NCI-H345 (cell line): ENCODE results near the gene DECR2.
"Not testable (repeated sequence)": the region's sequence is repeated elsewhere in the genome, so short reads cannot be mapped to it uniquely, and the experiment has no call there.

Experiments used
- DNase-seq: peaks from one replicate; lab custom pipeline; 2025; lab: John Stamatoyannopoulos, UW

The DECR2 gene

DNA sequence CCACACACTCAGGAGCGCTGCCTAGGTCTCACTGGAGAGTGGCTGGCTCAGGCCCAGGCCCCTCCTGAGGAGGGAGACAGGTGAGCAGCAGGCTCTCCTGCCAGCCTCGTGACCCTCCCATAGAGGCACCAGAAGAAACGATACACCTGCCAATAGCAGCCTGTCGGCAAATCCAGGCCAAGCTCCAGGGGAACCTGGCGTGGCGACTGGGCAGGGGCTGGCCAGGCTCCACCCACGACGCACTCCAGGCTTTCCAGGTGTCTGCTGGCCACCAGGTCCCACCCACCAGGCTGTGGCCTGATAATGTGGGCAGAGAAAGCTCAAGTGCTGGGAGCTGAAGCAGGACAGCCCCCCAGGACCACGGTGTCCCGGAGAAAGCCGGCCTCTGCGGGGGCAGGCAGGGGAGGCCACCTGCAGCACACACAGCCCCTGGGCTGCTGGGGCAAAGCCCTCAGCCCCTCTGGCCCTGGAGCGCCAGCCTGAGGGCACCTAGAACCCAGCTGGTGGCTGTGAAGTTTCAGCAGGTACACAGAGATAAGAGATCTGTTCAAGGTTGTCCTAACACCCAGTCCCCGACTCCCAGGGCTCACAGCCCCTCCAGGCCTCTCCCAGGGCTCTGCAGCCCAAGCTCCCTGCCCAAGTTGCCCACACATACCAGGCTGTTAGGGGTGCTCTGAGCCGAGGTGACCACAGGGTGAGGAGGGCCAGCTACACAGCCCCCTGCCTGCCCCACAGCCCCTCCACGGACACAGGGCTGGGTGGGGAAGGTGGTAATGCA lies 22.3 kb upstream of the DECR2 start:
- peak; percentile 96 for DNase-seq

DNA sequence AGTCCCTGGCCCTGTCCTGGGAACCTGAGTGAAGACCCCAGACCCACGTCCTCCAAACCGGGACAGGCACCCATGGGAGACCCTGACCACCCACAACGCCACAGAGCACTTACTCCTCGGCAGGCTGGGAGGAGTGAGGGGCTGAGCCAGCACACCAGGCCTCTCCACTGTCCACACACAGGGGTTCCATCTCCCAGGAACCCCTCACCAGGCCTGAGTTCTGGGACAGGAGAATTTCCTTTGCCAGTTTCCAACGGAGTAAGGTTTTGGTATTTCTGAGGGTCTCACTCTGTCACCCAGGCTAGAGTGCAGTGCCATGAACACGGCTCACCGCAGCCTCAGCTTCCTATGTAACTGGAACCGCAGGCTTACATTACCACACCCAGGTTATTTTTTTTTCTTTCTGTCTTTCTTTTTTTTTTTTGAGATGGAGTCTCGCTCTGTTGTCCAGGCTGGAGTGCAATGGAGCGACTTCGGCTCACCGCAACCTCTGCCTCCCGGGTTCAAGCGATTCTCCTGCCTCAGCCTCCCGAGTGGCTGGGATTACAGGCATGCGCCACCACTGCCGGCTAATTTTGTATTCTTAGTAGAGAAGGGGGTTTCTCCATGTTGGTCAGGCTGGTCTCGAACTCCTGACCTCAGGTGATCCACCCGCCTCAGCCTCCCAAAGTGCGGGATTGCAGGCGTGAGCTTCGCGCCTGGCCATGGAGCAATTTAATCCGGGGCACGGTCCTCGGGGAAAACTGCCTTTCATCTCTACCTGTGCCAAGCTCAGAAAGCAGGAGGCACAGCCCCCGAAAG lies 21.5 kb upstream of the DECR2 start:
- no peak for DNase-seq

GRCh38 chr16:380762-381011 lies 21.0 kb upstream of the DECR2 start:
- no peak for DNase-seq

DNA sequence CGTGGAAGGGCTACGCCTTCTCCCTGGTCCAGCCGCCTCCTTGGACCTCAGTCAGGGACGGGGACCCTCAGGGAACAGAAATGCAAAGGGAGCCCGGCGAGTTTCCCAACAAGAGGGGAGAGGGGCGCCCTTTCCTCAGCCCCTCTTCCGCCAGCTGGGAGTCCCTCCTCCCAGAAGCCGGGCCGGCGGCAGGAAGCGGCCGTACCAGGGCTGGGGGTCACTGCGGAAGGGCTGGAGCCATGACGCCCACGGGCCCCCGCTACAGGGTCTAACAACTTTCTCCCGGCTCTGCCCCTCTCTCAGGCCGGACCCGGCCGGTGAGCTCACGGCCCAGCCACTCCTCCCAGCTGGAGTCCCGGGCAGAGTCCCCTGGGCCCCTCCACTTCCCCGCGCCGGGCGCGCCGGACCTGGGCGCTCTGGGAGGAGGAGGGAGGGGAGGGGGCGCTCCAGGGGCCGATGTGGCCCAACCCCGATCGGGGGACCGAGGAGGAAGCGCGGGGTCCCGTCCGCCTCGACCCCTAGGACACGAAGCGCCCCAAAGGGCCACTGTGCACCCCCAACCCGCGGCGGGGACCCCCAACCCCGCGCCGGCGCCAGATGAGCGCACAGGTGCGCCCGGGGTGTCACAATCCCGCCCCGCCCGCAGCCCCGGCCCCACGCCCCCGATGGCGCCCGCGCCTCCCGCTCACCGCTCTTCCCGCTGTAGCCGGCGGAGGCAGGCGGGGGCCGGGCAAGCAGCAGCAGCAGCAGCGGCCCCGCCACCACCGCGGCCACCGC lies 20.5 kb upstream of the DECR2 start:
- DNase-seq, result peak; percentile 47

DNA sequence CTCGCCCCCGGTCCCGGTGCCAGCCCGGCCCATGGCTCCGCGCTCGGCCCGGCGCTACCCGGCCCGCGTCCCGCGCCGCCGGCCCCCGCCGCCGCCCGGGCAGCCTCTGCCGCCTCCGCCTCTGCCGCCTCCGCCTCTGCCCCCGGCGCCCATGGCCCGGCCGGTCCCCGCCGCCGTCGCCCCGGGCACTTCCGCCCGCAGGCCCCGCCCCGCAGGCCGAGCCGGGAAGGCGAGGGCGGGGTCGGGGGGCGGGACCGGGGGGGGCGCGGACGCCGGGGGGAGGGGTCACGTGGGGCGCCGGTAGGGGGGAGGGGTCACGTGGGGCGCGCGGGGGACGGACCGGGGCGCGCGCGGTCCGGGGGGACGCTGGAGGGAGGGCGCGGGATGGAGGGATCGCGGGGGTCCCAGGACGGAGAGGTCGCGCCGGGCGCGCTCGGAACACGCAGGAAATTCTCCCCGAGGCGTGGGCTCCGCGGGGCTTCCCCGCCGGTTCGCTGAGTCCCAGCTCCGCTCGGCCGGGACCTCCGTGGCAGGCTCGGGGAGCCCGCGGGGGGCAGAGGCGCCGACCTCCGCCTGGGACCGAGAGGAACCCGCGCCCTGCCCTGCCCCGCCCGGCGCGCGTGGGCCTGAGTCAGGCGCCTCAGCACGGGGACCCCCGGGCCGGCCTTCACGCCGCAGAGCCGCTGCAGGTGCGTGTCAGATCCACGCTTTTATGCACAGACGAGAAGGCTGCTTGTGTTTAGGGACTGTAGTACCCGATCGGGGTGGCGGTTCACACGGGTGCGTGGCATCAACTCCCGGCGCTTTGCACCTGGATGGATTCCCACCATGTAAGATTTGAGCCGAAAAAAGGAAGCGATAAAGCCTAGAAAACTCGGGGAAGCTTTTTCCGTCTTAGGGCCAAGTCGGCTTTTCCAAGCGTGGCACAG lies 19.6 kb upstream of the DECR2 start, which contains the start of gene PGAP6:
Gene PGAP6, minus strand, starts transcription at position 190 of the 929 bp plus-strand sequence. Its CDS starts 157 bp downstream, at position 33.
- peak; percentile 77 for DNase-seq

- DNase-seq, result no peak
Observed at GRCh38 chr16:383326-384051, 18.2 kb upstream of the DECR2 start.

DNA sequence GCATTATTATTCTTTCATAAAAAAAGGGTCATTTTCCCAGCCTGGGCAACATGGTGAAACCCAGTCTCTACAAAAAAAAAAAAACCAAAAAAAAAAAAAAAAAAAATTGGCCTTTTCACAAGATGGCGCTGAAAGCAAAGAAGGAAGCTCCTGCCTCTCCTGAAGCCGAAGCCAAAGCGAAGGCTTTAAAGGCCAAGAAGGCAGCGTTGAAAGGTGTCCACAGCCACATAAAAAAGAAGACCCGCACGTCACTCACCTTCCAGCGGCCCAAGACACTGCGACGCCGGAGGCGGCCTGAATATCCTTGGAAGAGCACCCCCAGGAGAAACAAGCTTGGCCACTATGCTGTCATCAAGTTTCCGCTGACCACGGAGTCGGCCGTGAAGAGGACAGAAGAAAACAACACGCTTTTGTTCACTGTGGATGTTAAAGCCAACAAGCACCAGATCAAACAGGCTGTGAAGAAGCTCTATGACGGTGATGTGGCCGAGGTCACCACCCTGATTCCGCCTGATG lies 15.0 kb upstream of the DECR2 start:
- no peak for DNase-seq

DNA sequence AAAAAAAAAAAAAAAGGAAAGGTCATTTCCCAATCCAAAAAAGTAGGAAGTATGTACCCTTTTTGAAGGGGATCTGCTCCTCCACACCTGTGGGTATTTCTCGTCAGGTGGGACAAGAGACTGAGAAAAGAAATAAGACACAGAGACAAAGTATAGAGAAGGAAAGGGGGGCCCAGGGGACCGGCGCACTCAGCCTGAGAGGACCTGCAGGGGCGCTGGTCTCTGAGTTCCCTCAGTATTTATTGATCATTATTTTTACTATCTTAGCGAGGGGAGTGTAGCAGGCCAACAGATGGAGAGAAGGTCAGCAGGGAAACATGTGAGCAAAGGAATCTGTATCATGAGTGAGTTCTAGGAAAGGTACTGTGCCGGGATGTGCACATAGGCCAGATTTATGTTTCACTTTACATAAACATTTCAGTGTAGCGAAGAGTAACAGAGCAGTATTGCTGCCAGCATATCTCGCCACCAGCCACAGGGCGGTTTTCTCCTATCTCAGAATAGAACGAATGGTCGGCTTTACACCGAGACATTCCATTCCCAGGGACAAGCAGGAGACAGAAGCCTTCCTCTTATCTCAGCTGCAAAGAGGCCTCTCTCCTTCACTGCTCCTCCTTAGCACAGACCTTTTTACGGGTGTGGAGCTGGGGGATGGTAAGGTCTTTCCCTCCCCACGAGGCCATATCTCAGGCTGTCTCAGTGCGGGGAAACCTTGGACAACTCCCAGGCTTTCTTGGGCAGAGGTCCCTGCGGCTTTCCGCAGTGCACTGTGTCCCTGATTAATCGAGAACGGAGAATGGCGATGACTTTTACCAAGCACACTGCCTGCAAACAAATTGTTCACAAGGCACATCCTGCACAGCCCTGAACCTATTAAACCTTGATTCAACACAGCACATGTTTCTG lies 13.7 kb upstream of the DECR2 start:
- DNase-seq, result not testable (repeated sequence)

DNA sequence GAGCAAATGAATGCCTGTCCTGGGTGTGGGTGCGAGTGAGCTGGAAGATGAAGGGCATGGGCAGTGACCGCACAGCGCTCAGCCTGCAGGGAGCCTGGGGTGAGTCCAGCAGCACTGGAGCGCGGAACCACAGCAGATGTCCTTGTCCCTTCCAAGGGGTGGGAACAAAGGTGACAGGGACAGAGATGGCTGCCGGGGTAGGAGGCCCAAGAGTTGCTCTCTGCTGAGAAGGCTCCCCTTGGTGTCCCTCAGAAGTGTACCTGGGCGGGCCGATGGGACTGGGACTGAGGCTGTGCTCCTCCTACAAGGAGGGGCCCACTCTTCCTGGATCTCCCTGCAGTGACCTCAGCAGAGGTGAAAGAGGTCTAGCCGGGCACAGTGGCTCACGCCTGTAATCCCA lies 12.3 kb upstream of the DECR2 start:
- DNase-seq, result no peak

DNA sequence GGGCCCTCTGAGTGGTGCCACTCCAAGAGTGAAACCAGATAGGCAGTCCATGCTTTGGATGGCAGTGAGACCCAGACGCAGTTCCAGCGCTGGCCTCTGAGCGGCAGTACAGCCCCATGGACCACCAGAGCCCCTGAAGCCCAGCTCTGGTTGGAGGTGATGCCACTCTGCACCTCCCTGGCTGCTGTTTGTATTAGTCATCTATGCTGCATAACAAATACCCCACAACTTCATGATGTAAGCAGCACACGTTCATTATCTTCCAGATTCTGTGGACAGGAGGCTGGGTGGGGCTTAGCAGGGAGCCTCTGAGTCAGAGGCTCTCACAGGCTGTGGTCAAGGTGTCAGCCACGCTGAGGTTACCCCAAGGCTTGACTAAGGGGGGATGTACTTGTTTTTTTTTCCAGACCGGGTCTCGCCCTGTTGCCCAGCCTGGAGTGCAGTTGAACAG lies 9.8 kb upstream of the DECR2 start:
- DNase-seq, result peak; percentile 44

DNA sequence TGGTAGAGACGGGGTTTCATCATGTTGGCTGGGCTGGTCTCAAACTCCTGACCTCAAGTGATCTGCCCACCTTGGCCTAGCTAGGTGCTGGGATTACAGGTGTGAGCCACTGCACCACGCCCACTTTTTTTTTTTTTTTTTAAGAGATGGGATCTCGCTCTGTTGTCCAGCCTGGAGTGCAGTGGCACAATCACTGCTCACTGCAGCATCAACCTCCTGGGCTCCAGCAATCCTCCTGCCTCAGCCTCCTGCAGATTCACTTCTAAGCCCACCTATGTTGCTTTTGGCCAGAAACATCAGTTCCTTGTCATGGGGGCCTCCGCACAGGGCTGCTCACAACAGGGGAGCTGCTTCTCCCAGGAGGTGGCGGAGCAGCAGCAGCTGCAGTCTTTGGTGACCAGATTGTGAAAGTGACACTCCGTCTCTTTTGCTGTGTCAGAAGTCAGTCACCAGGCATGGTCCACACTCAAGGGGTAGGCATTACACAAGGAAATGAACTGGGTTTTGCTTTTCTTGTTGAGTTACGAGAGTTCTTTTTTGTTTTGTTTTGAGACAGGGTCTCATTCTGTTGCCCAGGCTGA lies 9.1 kb upstream of the DECR2 start:
- no peak for DNase-seq

GRCh38 chr16:396199-396598 lies 5.5 kb upstream of the DECR2 start:
- DNase-seq, result peak; percentile 84

GRCh38 chr16:396605-397004 lies 5.1 kb upstream of the DECR2 start:
- DNase-seq, result peak; percentile 28

- no peak for DNase-seq
Observed at GRCh38 chr16:397135-397661, 4.5 kb upstream of the DECR2 start, which contains the start of gene NME4. TSS of gene NME4 (plus strand) at chr16:397199. CDS start at chr16:397223, 24 bp downstream.

DNA sequence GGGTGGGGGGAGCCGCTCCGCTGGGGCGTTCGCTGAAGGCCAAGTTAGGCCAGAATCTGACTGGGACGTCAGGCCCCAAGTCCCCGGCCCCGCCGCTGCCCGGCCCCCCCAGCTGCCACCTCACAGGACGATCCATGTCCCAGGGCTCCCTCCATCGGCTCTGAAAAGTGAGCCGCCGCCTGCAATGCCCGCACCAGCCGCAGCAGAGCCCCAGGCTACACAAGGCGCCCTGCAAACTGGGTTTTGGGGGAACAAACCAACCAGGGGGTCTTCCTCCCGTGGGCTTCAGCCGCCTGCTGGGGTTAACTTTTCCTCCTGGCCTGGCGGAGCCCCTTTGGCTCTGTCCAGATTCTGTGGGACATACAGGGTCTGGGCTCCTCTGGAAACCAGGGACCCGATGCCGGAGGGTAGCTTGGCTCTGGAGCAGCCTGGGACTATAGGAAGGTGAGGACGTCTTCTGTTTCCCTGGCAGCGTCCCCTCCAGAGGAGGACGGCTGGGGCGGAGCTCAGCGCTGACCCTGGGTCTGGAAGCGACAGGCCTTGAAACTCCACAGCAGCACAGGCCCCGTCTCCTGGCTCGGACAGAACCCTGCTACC lies 3.9 kb upstream of the DECR2 start:
- no peak for DNase-seq

DNA sequence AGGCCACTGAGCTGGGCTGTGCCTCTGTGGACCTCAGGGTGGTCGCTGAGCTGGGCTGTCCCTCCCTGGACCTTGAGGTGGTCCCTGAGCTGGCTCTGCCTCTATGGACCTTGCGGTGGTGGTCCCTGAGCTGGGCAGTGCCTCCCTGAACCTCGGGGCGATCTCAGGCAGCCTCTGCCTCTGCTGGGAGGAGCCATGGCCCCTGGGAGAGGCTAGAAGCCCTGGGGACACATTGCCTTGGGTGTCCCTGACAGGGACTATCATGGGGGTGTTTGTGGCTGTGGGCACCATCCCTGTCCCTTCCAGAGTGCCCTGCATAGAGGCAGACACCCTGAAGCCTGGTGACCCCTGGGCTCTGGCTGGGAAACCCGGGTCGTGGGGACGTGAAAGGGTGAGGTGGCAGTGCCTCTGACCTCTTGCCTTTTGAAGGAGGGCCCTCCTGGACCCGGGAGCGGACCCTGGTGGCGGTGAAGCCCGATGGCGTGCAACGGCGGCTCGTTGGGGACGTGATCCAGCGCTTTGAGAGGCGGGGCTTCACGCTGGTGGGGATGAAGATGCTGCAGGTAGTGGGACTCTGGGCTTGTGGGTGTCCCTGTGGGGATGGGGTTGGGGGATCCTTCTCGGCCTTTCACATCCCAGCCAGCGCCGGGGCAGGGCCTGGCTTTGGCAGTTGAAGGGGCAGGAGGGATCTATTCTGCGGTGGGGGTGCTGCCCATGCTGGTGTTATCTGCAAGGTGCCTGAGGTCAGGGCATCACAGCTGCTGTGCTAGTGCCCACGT lies 2.9 kb upstream of the DECR2 start:
- DNase-seq, result no peak

DNA sequence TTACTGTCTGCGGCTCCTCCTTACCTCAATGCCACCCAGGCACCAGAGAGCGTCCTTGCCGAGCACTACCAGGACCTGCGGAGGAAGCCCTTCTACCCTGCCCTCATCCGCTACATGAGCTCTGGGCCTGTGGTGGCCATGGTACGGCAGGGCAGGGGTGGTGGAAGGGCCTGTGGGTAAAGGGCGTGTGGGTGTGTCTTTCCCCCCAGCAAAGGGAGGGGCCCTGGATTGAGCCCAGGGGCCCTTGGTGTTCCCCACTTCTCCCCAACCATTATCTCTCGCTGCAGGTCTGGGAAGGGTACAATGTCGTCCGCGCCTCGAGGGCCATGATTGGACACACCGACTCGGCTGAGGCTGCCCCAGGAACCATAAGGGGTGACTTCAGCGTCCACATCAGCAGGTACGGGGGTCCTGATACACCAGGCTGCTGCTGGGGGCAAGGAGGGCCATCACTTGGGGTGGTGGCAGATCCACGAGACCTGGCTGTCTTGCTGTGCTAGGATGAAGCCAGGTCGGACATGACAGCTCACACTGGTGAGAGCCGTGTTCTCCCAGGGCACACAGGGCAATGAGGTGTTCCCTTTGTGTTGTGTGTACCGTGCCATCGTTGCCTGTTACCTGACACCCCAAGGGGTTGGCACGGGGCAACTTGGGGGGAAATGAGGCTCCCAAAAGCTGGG lies 2.2 kb upstream of the DECR2 start:
- DNase-seq, result no peak
